DOHH2 (cell line): ENCODE results near the gene MYO1D.

Source experiments
- H3F3A ChIP-seq: fragments of 200-600 bp; sonication (generic), shearing (Covaris generic); 2 replicates; pipeline ENCODE4 v1.6.0; 2016; ENCODE audit warnings: antibody characterized with exemption, mild to moderate bottlenecking; ENCODE audit not compliant: control insufficient read depth, insufficient read depth
- H3K27ac ChIP-seq: fragments of 200-600 bp; sonication (generic); 2 replicates; pipeline ENCODE4 v1.5.1; 2014; ENCODE audit warnings: low read depth, mild to moderate bottlenecking, low read length, moderate library complexity
- H3K27me3 ChIP-seq: fragments of 200-600 bp; sonication (generic); 2 replicates; pipeline ENCODE4 v1.6.1; 2014; ENCODE audit warnings: mild to moderate bottlenecking, low read length, mixed read lengths; ENCODE audit not compliant: control insufficient read depth
- H3K36me3 ChIP-seq: fragments of 200-600 bp; sonication (generic); 2 replicates; pipeline ENCODE4 v1.6.1; 2014; ENCODE audit warnings: mild to moderate bottlenecking, low read length, moderate library complexity, mixed read lengths; ENCODE audit not compliant: control insufficient read depth
- H3K4me1 ChIP-seq: fragments of 200-600 bp; sonication (generic); 2 replicates; pipeline ENCODE4 v1.6.1; 2014; ENCODE audit warnings: mild to moderate bottlenecking, low read length, mixed read lengths; ENCODE audit not compliant: control insufficient read depth
- H3K4me2 ChIP-seq: fragments of 200-600 bp; sonication (generic); 2 replicates; pipeline ENCODE4 v1.6.0; 2014; ENCODE audit warnings: mild to moderate bottlenecking, low read length, moderate library complexity
- H3K4me3 ChIP-seq: fragments of 200-600 bp; sonication (generic); 2 replicates; pipeline ENCODE4 v1.5.1; 2014; ENCODE audit warnings: mild to moderate bottlenecking, low read length, mixed read lengths
- H3K79me2 ChIP-seq: fragments of 200-600 bp; sonication (generic); 2 replicates; pipeline ENCODE4 v1.6.1; 2014; ENCODE audit warnings: mild to moderate bottlenecking, low read length, mixed read lengths; ENCODE audit not compliant: control insufficient read depth
- H3K9me2 ChIP-seq: fragments of 200-600 bp; sonication (generic); replicated peaks from 2 replicates; pipeline ENCODE4 v1.6.1; 2014; ENCODE audit warnings: mild to moderate bottlenecking, low read length, mixed read lengths; ENCODE audit not compliant: control insufficient read depth
- H3K9me3 ChIP-seq: fragments of 200-600 bp; sonication (generic); 2 replicates; pipeline ENCODE4 v1.6.1; 2014; ENCODE audit warnings: antibody characterized with exemption, low read length, mixed read lengths; ENCODE audit not compliant: control insufficient read depth, insufficient read depth
- H4K20me1 ChIP-seq: fragments of 200-600 bp; sonication (generic); 2 replicates; pipeline ENCODE4 v1.6.0; 2014; ENCODE audit warnings: low read depth, mild to moderate bottlenecking, antibody characterized with exemption, low read length, moderate library complexity; ENCODE audit not compliant: control insufficient read depth, insufficient read depth
- CTCF ChIP-seq: fragments of 200-600 bp; sonication (generic); IDR thresholded peaks from one replicate; pipeline ENCODE4 v1.5.1; 2014; ENCODE audit warnings: antibody characterized with exemption, mild to moderate bottlenecking, low read depth, low read length; ENCODE audit not compliant: poor library complexity, severe bottlenecking
- EZH2phosphoT487 ChIP-seq: fragments of 200-600 bp; sonication (generic); IDR thresholded peaks from 2 replicates; pipeline ENCODE4 v1.6.1; 2017; ENCODE audit warnings: borderline replicate concordance, mild to moderate bottlenecking, antibody characterized with exemption, low read length, moderate library complexity, mixed read lengths

MYO1D gene

GRCh38 chr17:32746698-32747097 lies 130.2 kb downstream of the MYO1D start:
- H3K4me3 ChIP-seq = no peak overlapping the region

GRCh38 chr17:32746280-32746679 lies 130.6 kb downstream of the MYO1D start:
- Histone ChIP-seq H3K4me3 (no peak overlapping the region), H3K4me2 (no peak overlapping the region)
- TF ChIP-seq EZH2phosphoT487 = no peak
- no peak for TF ChIP-seq CTCF

More at GRCh38 chr17:32746698-32747097, 130.2 kb downstream of the MYO1D start:
- TF ChIP-seq EZH2phosphoT487 = no peak
- no peak for TF ChIP-seq CTCF
- H3K4me2 ChIP-seq = no peak overlapping the region
- H3K27ac ChIP-seq = no peak overlapping the region
- H3F3A ChIP-seq = no peaks in the 10 kb centered on the region
- H4K20me1 ChIP-seq = no peaks in the 10 kb centered on the region
- no peaks in the 10 kb centered on the region for H3K79me2 ChIP-seq
- no peaks in the 10 kb centered on the region for H3K9me2 ChIP-seq
- no peaks in the 10 kb centered on the region for H3K4me1 ChIP-seq
- no peaks in the 10 kb centered on the region for H3K27me3 ChIP-seq
- no peaks in the 10 kb centered on the region for H3K9me3 ChIP-seq
- no peaks in the 10 kb centered on the region for H3K36me3 ChIP-seq

GRCh38 chr17:32742681-32743538 lies 134.0 kb downstream of the MYO1D start:
- H3K4me3 ChIP-seq = no peak overlapping the region
- H3K27me3 ChIP-seq = no peaks in the 10 kb centered on the region
- no peak overlapping the region for H3K4me2 ChIP-seq
- H3K4me1 ChIP-seq = no peaks in the 10 kb centered on the region
- no peak overlapping the region for H3K27ac ChIP-seq
- H3K9me2 ChIP-seq = no peaks in the 10 kb centered on the region
- H3F3A ChIP-seq = no peaks in the 10 kb centered on the region
- no peaks in the 10 kb centered on the region for H4K20me1 ChIP-seq
- no peaks in the 10 kb centered on the region for H3K36me3 ChIP-seq
- TF ChIP-seq EZH2phosphoT487 = no peak
- no peak for TF ChIP-seq CTCF
- H3K79me2 ChIP-seq = no peaks in the 10 kb centered on the region
- H3K9me3 ChIP-seq = no peaks in the 10 kb centered on the region

More at GRCh38 chr17:32746280-32746679, 130.6 kb downstream of the MYO1D start:
- Histone ChIP-seq H3K79me2 (no peaks in the 10 kb centered on the region), H3K4me1 (no peaks in the 10 kb centered on the region), H3K27me3 (no peaks in the 10 kb centered on the region), H4K20me1 (no peaks in the 10 kb centered on the region), H3K9me2 (no peaks in the 10 kb centered on the region), H3F3A (no peaks in the 10 kb centered on the region), H3K9me3 (no peaks in the 10 kb centered on the region), H3K27ac (no peak overlapping the region), H3K36me3 (no peaks in the 10 kb centered on the region)
